Prostate gland (tissue), 2 donors: ENCODE data around the gene CDC42BPB. TPM values are rescaled to one million over a fixed set of nuclear protein-coding genes. Genes with fewer than 3 reads are reported as not detected.

Experiments
- DNase-seq: peaks from one replicate; pipeline ENCODE4 v3.0.0-alpha.2; 2019; ENCODE audit warnings: low spot score
- H3K27ac ChIP-seq, 2 donors: fragments of 200-600 bp; sonication (generic); 2 replicates each; pipeline ENCODE4 v1.5.1; 2017 to 2019
- H3K27me3 ChIP-seq: fragments of 200-600 bp; sonication (generic); replicated peaks from 2 replicates; pipeline ENCODE4 v1.5.1; 2019; ENCODE audit not compliant: insufficient read depth
- H3K36me3 ChIP-seq, 2 donors: fragments of 200-600 bp; sonication (generic); 1 replicate in 1 of 2; 2 replicates in 1 of 2; pipeline versions ENCODE4 v1.5.1 to v1.8.1; 2017 to 2019
- H3K4me1 ChIP-seq: fragments of 200-600 bp; sonication (generic); replicated peaks from 2 replicates; pipeline ENCODE4 v1.5.1; 2019
- H3K4me3 ChIP-seq, 2 donors: fragments of 200-600 bp; sonication (generic); 2 replicates each; pipeline ENCODE4 v1.5.1; 2017 to 2019
- H3K9me3 ChIP-seq: fragments of 200-600 bp; sonication (generic); 2 replicates; pipeline ENCODE4 v1.5.1; 2017
- CTCF ChIP-seq, 4 experiments: fragments of 200-600 bp in 2 of 4; fragments of 450-650 bp in 2 of 4; sonication (generic) in 2 of 4; IDR thresholded peaks; 1 replicate in 3 of 4; 2 replicates in 1 of 4; pipeline ENCODE4 v1.5.1; 2016 to 2019; ENCODE audit warnings: antibody characterized with exemption in 4 of 4, mild to moderate bottlenecking in 2 of 4, moderate library complexity in 2 of 4
- POLR2A ChIP-seq: fragments of 450-650 bp; IDR thresholded peaks from one replicate; pipeline ENCODE4 v1.6.1; 2016; ENCODE audit warnings: antibody characterized with exemption, mild to moderate bottlenecking
- POLR2AphosphoS5 ChIP-seq: sonication (generic); formaldehyde crosslinking; IDR thresholded peaks from one replicate; pipeline ENCODE4 v1.6.1; 2017; ENCODE audit warnings: antibody characterized with exemption
- WGBS: methylation state at CpG from one replicate; pipeline ENCODE4 v1.1.5; 2018; 5-methylcytosine and 5-hydroxymethylcytosine counted together
- intact Hi-C: fragments of 100-400 bp; cut with DNase I; formaldehyde crosslinking; loops from one replicate; pipeline ENCODE4 v1.14.2; 2022
- total RNA-seq, 2 donors: library from RNA; depleted of rRNA; stranded (reverse); fragments of >200 nt; gene quantifications; one replicate each; pipeline ENCODE4 v1.1.0, GENCODE V29; 2016

The CDC42BPB gene
- total RNA-seq, 2 donors from 2014 or later: 78.9 to 172 TPM

- peaks cover 2% of the 10 kb centered on the region for H3K27me3 ChIP-seq
- intact Hi-C loops: no loop called here
- TF ChIP-seq POLR2A: no peak
- TF ChIP-seq CTCF (IDR thresholded peaks at IDR 0.05): no peak
- no peak for TF ChIP-seq POLR2AphosphoS5
- no peaks in the 10 kb centered on the region for H3K9me3 ChIP-seq
- no peaks in the 10 kb centered on the region for H3K4me1 ChIP-seq
- H3K4me3 ChIP-seq: no peak overlapping the region
- WGBS: 84% methylated on average over 8 of the region's 8 CpGs
- no peak for DNase-seq
- H3K36me3 ChIP-seq: no peaks in the 10 kb centered on the region
- H3K27ac ChIP-seq: no peak overlapping the region
These were observed 29.5 kb upstream of the CDC42BPB start for GRCh38 chr14:103086771-103087342.

- WGBS: 85% methylated on average over 22 of the region's 24 CpGs
- Histone ChIP-seq H3K36me3 (no peaks in the 10 kb centered on the region), H3K4me3 (no peak overlapping the region), H3K27me3 (peaks cover 2% of the 10 kb centered on the region), H3K9me3 (no peaks in the 10 kb centered on the region), H3K27ac (no peak overlapping the region), H3K4me1 (no peaks in the 10 kb centered on the region)
- DNase-seq: no peak
- intact Hi-C loops: no loop called here
- TF ChIP-seq POLR2AphosphoS5: no peak
- TF ChIP-seq CTCF (IDR thresholded peaks at IDR 0.05): no peak
- TF ChIP-seq POLR2A: no peak
These were observed 28.1 kb upstream of the CDC42BPB start for GRCh38 chr14:103085106-103086091.

- Histone ChIP-seq H3K27ac (no peak within 1 kb of the TSS), H3K36me3 (no peaks in the 10 kb centered on the region), H3K9me3 (no peaks in the 10 kb centered on the region), H3K27me3 (peaks cover 2% of the 10 kb centered on the region), H3K4me1 (no peaks in the 10 kb centered on the region), H3K4me3 (no peak within 1 kb of the TSS)
- 32% methylated on average over 27 of the region's 61 CpGs for WGBS
- no peak for DNase-seq
- intact Hi-C loops: no loop called here
- TF ChIP-seq CTCF (IDR thresholded peaks at IDR 0.05) (no peak), POLR2A (no peak), POLR2AphosphoS5 (no peak)
These were observed 26.9 kb upstream of the CDC42BPB start, which contains the start of gene LBHD2 for GRCh38 chr14:103084021-103084919. Gene LBHD2 (plus strand): TSS chr14:103084210. CDS start chr14:103086013, 1,803 bp downstream.

- intact Hi-C loops: no loop called here
These were observed 24.6 kb upstream of the CDC42BPB start for GRCh38 chr14:103081951-103082350.

More at GRCh38 chr14:103081951-103082350, 24.6 kb upstream of the CDC42BPB start:
- H3K36me3 ChIP-seq: no peaks in the 10 kb centered on the region
- 99% methylated on average over 2 of the region's 2 CpGs for WGBS
- H3K9me3 ChIP-seq: no peaks in the 10 kb centered on the region
- H3K27ac ChIP-seq: no peak overlapping the region
- no peaks in the 10 kb centered on the region for H3K4me1 ChIP-seq
- no peak overlapping the region for H3K4me3 ChIP-seq
- no peak for DNase-seq
- peaks cover 2% of the 10 kb centered on the region for H3K27me3 ChIP-seq
- TF ChIP-seq POLR2A (no peak), CTCF (IDR thresholded peaks at IDR 0.05) (no peak), POLR2AphosphoS5 (no peak)
